GM12878 (cell line): ENCODE data around the gene TMEM225B.
"Not testable (repeated sequence)": the region's sequence is repeated elsewhere in the genome, so short reads cannot be mapped to it uniquely, and the experiment has no call there.

ENCODE experiments used
- CTCF ChIP-seq, 3 experiments: IDR thresholded peaks in 2 of 3; conservative IDR thresholded peaks in 1 of 3; 2 replicates each; pipeline ENCODE4 v1.5.1; 2011; ENCODE audit warnings: low read depth in 3 of 3, low read length in 3 of 3, mild to moderate bottlenecking in 3 of 3, control low read depth in 2 of 3, moderate library complexity in 2 of 3, inconsistent platforms in 1 of 3, mixed read lengths in 1 of 3; ENCODE audit not compliant: control insufficient read depth in 2 of 3, insufficient read depth in 1 of 3; ENCODE audit errors: extremely low read depth in 1 of 3
- LARP7 ChIP-seq: fragments of 450-650 bp; IDR thresholded peaks from 2 replicates; pipeline ENCODE4 v1.6.1; 2017; ENCODE audit warnings: mild to moderate bottlenecking
- MXI1 ChIP-seq: fragments of 150-350 bp; IDR thresholded peaks from 2 replicates; pipeline ENCODE4 v1.6.1; 2011; ENCODE audit warnings: low read depth, mild to moderate bottlenecking, inconsistent platforms, low read length, improper control_type of control experiment
- PKNOX1 ChIP-seq: fragments of 450-650 bp; IDR thresholded peaks from 2 replicates; pipeline ENCODE4 v1.6.1; 2016; ENCODE audit warnings: mild to moderate bottlenecking
- PRDM15 ChIP-seq: fragments of 450-650 bp; formaldehyde crosslinking; IDR thresholded peaks from 2 replicates; pipeline ENCODE4 v1.4.0; 2020; ENCODE audit warnings: mild to moderate bottlenecking, moderate library complexity
- RAD21 ChIP-seq: IDR thresholded peaks from 2 replicates; pipeline ENCODE4 v1.6.1; 2011; ENCODE audit warnings: mild to moderate bottlenecking, low read depth, low read length, moderate library complexity; ENCODE audit not compliant: insufficient read depth
- SMC3 ChIP-seq: IDR thresholded peaks from 2 replicates; pipeline ENCODE4 v1.6.1; 2011; ENCODE audit warnings: low read length, improper control_type of control experiment, borderline replicate concordance
- SP1 ChIP-seq: IDR thresholded peaks from one replicate; pipeline ENCODE4 v1.6.1; 2011; ENCODE audit warnings: low read depth, low read length
- SUZ12 ChIP-seq: fragments of 200-600 bp; sonication (generic); IDR thresholded peaks from one replicate; pipeline ENCODE4 v1.6.1; 2018; ENCODE audit warnings: antibody characterized with exemption, mild to moderate bottlenecking; ENCODE audit not compliant: unreplicated experiment
- TCF7 ChIP-seq: IDR thresholded peaks from 2 replicates; pipeline ENCODE4 v1.6.1; 2014; ENCODE audit warnings: antibody characterized with exemption, borderline replicate concordance
- TF ChIP-seq, protein P1 (sequence below): IDR thresholded peaks from 2 replicates; pipeline ENCODE4 v1.6.1; 2012; ENCODE audit warnings: low read depth, low read length, improper control_type of control experiment
- TF ChIP-seq, protein P2 (sequence below): fragments of 450-650 bp; IDR thresholded peaks from 2 replicates; pipeline ENCODE4 v1.6.1; 2017; ENCODE audit warnings: mild to moderate bottlenecking, moderate library complexity

GRCh38 chr7:99568770-99569169 is 29.3 kb upstream of the TMEM225B start:
- not testable (repeated sequence) for TF ChIP-seq LARP7; PKNOX1; TCF7; CTCF (IDR thresholded peaks at IDR 0.05 in 2 of 3, conservative IDR thresholded peaks at IDR 0.05 in 1 of 3; ENCODE audit: control insufficient read depth in 2 of 3, extremely low read depth in 1 of 3, insufficient read depth in 1 of 3, low read depth in 3 of 3, low read length in 3 of 3); SMC3; MXI1; PRDM15 (CRISPR knock-in tag); SP1; RAD21; SUZ12
- TF ChIP-seq, protein P1, sequence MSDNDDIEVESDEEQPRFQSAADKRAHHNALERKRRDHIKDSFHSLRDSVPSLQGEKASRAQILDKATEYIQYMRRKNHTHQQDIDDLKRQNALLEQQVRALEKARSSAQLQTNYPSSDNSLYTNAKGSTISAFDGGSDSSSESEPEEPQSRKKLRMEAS: not testable (repeated sequence)
- TF ChIP-seq, protein P2, sequence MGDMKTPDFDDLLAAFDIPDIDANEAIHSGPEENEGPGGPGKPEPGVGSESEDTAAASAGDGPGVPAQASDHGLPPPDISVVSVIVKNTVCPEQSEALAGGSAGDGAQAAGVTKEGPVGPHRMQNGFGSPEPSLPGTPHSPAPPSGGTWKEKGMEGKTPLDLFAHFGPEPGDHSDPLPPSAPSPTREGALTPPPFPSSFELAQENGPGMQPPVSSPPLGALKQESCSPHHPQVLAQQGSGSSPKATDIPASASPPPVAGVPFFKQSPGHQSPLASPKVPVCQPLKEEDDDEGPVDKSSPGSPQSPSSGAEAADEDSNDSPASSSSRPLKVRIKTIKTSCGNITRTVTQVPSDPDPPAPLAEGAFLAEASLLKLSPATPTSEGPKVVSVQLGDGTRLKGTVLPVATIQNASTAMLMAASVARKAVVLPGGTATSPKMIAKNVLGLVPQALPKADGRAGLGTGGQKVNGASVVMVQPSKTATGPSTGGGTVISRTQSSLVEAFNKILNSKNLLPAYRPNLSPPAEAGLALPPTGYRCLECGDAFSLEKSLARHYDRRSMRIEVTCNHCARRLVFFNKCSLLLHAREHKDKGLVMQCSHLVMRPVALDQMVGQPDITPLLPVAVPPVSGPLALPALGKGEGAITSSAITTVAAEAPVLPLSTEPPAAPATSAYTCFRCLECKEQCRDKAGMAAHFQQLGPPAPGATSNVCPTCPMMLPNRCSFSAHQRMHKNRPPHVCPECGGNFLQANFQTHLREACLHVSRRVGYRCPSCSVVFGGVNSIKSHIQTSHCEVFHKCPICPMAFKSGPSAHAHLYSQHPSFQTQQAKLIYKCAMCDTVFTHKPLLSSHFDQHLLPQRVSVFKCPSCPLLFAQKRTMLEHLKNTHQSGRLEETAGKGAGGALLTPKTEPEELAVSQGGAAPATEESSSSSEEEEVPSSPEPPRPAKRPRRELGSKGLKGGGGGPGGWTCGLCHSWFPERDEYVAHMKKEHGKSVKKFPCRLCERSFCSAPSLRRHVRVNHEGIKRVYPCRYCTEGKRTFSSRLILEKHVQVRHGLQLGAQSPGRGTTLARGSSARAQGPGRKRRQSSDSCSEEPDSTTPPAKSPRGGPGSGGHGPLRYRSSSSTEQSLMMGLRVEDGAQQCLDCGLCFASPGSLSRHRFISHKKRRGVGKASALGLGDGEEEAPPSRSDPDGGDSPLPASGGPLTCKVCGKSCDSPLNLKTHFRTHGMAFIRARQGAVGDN: not testable (repeated sequence)
